ENCODE measurements around the gene IER2. TPM values are rescaled to one million over a fixed set of nuclear protein-coding genes. Genes with fewer than 3 reads are reported as not detected.

The IER2 gene
- polyA plus RNA-seq, 1 donor: 57.4 TPM

DNA sequence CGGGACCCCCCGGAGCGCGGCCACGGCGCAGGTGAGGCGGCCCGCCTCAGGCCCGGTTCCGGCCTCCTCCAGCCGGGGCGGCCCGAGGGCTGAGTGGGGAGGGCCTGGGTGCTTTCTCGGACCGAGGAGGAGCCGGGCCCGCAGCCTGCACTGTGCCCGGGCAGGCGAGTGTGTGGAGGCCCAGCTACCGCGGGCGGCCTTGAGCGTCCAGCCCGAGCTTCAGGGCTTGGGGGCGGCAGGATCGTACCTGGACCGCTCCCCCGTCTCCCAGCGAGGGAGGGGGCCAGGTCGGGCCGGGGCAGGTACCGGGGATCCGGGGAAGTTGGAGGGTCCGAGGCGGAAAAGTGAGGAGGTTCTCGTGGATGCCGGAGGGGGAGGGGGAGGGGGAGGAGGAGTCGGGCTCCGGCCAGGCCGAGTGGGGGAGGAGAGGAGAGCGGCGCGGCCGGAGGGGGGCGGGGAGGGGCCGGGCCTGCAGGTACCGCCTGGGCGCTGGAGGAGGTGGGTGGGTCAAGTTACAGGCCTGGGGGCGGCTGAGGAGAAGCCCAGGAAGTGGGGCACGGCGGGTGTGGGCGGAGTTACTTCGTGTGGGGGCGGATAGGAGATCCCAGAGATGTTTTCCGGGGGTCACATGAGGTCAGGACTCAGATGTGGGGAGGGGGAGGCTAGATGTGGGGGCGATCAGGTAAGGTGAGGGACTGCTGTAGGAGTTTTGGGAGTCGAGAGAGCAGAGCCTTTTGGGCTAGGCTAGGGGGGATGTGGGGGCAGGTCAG, 31.6 kb upstream of the IER2 start:
- no peak for DNase-seq (ENCODE audit: low read depth)

DNA sequence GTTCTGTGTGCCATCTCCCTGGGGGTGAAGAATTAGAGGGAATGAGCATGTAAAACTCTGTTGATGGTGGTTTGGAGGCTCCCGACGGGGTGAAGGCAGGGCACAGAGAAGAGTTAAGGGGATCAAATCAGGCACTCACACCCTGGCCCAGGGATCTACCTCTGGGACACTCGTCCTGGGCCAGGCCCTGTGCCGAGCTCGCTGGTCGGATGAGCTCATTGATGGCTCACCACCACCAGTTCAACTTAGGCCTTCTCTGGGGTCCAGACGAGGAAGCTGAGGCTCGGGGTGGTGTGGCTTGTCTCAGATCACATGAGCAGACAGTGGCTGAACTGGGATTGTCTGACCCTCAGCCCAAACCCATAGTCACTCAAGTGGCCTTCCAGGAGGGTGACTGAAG, 30.6 kb upstream of the IER2 start:
- no peak for DNase-seq (ENCODE audit: low read depth)

DNA sequence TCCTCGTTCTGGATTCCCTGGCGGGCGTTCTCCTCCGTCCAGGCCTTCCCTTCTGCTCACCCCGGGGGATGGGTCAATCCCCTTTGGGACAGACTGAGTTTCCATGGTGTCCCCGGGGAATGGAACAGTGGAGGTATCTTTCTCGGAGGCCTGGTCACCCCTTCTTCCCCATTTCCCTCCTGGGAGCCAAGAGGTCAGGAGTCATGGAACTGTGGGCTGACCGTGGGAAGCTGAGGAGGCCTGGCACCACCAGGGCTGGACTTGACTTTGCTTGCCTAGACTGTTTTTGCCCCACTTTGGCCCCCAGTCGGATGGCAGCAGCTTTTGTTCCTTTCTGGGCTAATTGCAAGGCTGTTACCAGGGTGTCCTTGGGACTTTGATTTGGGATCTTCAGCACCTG, 30.2 kb upstream of the IER2 start:
- DNase-seq (ENCODE audit: low read depth): no peak

DNA sequence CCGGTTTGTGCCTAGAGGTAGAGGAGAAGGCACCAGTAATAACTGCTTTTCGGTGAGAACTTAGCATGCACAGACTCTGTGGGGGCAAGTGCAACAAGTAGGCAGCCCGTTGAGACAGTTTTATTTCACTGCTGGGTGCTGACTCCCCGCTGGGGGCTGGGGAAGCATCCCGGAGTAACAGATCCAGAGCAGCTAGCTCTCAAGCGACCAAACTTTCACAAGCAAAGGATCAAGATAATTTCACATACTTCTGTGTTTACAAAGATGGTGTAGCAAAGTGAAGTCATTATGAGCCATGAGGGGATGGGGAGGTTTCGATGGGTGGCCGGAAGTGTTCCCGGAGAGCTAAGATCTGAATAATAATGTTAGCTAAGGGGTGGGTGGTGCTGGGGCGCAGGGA, 29.4 kb upstream of the IER2 start:
- DNase-seq (ENCODE audit: low read depth): no peak

DNA sequence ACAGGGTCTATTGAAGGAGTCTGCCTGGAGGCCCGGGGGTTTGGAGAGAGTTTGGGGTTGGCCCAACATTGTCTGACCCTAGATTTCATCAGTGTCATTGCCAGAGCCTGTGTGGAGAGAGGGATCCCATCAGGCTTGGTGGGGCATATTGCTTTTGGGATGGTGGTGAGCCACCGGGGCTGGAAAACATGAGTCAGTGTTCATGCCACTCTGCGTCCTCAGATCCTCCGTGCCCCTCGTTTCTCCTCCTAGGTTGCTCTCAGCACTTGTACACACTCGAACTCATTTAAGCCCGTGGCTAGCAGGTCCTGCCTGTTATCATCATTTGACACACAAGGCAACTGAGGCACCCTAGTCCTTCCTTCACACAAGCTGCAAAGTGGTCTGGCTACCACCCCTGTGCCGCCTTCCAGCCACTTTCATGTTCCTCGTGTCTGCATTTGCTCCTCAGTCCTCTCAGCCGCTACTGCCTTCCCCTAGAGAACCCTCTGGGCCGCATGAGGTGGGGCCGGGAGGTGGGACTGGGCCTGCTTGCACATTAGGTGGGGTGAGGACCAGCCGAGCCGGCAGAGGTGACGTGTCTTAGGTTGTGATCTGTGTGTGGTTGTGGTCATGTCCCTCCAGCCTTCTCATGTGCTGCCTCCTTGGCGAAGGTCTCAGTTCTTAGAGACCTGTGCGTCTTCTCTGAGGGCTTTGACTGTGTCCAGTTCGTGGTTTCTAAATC, 28.5 kb upstream of the IER2 start:
- DNase-seq (ENCODE audit: low read depth): no peak

DNA sequence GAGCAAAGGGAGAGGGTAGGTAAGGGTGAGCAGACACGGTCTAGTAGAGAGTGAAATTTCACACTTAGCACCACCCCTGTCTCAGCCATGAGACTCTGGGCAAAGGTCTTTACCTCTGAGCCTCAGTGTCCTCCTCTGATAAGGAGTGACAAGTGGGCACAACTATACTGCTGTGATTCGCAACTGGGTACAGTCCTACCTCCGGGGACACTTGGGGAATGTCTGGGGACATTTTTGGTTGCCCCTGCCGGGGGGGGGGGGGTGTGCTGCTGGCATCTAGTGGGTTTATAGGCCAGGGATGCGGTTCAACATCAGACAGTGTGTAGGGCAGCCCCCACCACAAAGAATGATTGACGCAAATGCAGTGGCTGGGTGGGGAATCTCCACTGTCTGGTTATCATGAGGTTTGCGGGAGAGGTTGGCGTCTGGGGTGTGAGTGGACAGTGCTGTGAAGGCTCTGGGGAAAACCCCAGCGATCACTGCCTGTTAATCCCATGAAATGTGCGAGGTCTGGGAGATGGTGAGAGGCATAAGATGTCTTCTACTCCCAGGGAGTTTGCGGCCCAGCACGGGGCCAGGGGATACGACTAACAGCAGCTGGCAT, 27.8 kb upstream of the IER2 start:
- no peak for DNase-seq (ENCODE audit: low read depth)

DNA sequence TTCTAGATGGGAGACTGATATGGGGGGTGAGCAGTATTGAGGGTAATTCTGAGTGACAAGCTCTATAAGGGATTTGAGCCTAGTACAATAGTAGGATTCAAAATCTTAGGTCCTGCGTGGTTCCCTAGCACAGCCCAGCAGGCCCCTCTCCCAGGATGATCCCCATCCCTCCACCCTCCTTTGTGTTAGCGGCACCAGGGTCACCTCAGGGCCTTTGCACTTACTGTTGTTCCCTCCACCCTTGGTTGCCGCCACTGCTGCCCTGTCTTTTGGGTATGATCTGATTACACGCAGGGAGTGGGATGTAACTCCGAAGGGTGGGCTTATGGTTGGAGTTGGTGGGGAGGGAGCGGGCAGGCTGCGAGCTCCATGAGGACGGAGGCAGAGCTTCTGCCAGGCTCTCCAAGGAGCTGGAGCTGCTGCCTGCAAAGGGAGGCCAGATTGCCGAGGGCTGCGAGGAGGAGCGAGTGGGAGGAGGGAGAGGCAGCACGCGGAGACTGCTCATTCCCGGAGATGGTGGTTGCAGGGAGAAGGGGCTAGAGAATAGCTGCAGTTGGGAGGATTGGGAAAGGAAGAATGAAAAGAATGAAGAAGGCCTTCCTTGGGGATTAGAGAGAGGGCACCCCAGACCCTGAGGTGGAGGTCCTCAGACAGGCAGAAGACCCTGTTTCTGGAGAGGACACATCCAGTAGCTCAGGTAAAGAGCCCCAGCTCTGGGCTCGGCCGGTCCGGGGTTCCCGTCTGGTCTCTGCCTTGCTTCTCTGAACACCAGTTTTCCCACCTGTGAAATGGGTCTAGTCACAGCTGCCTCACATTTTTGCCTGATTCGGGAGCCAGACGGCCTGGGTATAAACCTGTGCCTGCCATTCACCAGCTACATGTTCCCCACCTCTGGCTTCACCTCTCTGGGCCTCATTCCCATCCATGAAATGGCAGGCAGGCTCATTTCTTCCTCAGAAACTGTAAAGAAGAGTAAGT, 26.9 kb upstream of the IER2 start:
- DNase-seq (ENCODE audit: low read depth): no peak

DNA sequence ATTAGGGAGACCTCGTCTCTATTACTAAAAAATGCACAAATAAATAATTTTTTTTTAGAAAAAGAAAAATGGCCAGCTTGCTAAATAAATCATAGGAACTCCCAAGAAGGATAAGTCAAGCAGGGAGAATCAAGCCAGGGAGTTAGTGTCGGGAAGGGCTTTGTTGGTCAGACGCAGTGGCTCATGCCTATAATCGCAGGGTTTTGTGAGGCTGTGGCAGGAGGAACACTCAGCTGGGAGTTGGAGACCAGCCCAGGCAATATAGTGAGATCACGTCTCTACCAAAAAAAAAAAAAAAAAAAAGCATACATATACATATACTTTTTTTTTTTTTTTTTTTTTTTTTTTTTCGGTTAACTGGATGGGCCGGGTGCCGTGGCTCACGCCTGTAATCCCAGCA, 23.2 kb upstream of the IER2 start:
- DNase-seq (ENCODE audit: low read depth): no peak

DNA sequence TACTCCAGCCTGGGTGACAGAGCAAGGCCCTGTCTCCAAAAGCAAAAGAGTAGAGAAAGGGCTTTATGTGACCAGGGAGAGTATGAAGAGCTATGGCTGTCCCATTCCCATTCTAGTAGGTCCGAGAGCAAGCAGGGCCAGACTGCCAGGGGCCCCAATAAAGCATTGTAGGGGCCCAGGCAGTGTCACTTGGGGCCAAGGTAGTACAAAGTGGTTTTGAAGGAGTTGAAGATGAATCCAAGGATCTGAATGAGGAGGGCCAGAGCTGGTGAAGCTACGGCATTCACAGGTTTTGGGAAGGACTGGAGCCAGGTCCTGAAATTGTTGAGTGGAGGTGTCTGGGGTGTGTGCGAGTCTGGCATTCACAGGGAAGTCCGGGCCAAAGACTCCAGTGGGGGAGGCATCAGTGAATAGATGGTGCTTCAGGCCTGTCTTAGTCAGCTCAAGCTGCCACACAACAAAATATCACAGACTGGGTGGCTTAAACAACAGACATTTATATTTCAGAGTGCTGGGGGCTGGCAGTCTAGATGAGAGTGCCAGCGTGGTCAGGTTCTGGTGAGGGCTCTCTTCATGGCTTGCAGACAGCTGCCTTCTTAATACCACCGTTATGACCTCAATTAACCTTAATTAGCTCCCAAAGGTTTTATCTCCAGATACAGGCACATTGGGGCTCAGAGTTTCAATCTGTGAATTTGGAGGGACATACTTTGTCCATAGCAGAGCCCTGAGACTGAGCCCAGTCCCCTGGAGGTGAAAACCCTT, 22.2 kb upstream of the IER2 start:
- no peak for DNase-seq (ENCODE audit: low read depth)

DNA sequence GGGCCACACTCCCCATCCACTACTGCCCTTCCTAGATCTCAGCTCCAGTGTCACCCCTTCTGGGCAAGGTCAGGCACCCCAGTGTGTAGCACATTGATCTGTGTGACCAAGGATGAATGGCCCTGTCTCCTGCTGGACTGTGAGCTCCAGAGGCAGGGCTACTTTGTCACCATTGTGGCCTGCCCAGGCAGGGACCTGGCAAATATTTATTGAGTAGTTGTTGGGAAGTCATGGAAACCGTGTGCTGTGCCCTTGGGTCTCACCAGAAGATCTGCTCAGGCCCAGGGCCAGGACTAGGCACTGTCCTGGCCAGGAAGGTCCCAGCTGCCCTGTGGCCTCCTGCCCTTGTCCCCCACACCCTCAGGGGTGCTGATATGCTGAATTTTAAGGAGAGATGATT, 21.6 kb upstream of the IER2 start:
- no peak for DNase-seq (ENCODE audit: low read depth)

DNA sequence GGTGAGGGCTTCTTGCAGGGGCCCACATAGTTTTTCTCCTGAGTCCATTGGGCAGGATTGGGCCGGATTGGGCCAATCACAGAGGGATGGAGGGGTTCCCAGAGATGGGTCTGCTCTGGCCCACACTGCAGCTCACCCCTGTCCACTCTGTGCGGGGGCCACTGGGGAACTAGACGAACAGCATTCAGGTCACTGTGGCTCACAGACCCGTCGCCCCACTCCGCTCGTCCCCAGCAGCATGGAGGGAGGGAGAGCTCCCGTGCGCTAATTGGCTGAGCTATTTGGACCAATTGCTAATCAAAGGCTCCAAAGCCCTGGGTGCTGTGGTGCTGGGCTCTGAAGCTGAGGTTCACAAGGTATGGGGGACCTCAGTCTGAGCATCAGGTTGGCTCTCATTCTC, 20.8 kb upstream of the IER2 start:
- no peak for DNase-seq (ENCODE audit: low read depth)

DNA sequence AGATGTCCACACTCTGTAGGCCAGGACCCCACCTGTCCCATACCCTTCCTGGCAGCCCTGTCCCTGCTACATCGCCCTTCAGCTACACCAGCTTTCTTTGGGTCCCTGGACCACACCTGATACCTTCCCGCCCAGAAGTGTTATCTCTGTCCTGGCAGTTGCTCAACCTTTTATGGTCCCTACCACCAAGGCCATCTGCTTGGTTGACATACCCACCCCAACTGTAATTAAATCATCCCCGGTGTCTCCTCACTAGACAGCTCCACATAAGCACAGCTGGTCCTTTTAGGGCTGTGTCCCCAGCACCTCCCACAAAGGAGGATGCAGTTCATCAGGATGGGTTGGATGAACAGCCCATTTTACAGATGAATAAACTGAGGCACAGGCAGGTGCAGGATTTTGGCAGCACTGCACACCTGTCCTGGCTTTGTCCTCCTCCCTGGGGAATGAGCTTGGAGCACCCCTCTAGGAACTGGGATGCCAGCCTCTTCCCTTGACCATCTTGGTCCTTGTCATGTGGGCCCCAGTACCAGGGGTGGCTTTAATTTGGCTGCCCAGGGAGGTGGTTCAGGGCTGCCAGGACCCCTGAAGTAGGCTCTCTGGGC, 19.2 kb upstream of the IER2 start:
- DNase-seq (ENCODE audit: low read depth): no peak

DNA sequence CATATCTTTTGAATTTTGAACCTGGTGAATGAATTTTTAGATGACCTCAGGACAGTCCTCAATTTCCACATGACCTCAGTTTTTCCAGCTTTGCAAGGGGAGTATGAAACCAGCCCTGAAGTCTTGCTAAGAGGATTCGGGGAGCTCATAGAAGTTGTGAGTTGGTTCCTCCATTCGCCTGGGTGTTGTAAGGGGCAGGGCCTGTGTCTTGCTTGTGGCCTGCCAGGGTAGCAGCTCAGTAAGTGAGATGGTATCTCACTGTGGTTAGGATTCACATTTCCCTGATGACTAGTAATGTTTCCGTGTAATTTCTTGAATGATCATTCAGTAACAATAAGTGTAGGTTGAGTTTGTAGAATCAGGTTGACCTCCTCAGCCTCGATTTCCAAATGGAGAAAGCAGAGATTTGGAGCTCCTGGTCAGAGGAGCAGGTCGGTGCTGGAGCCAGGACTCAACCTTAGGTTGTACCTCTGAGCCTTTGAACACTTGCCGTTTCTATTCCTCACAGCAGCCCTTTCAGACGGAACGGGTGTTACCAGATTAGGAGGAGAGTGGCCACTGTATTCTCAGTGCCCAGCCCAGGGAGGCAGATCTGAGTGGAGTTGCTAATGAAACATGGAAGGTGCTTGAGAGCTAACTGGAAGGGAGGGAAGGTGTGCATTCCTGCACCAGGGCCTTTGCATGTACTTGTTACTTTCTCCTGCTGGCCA, 17.6 kb upstream of the IER2 start:
- DNase-seq (ENCODE audit: low read depth): no peak

DNA sequence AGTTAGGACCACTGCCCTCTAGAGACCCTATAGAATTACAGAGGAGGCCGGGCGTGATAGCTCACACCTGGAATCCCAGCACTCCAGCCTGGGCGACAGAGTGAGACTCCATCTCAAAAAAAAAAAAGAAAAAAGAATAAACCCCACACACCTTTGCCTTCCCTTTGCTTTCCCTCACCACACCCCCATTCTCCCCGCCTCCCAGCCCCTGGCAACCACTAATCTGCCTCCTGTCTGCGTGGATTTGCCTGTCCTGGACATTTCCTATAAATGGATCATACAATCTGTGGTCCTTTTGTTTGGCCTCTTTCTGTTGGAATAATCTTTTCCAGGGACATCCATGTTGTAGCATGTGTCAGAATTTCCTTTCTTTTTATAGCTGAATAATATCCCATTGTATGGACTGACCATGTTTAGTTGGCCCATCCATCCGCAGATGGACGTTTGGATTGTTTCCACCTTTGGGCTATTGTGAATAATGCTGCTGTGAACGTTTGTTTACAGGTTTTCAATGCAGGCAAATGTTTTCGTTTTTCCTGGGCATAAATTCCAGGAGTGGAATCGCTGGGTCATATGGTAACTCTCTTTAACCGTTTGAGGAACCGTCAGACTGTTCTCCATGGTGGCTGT, 16.9 kb upstream of the IER2 start:
- DNase-seq (ENCODE audit: low read depth): no peak

DNA sequence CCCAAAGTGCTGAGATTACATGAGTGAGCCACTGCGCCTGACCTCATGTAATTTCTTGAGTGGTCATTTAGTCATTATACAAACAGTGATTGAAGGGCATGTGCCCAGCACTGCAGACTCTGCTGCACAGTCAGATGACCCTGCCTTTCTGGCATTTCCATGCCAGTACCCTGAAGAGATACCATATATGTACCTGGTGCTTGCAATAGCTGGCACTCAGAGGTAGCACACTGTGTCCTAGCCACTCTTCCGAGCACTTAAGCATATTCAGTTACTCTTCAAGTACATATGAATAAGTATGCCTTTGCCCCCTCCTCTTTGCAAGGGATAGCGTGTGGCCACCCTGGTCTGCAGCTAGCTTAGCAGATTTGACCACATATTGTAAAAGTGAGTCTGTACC, 15.6 kb upstream of the IER2 start:
- DNase-seq (ENCODE audit: low read depth): no peak

DNA sequence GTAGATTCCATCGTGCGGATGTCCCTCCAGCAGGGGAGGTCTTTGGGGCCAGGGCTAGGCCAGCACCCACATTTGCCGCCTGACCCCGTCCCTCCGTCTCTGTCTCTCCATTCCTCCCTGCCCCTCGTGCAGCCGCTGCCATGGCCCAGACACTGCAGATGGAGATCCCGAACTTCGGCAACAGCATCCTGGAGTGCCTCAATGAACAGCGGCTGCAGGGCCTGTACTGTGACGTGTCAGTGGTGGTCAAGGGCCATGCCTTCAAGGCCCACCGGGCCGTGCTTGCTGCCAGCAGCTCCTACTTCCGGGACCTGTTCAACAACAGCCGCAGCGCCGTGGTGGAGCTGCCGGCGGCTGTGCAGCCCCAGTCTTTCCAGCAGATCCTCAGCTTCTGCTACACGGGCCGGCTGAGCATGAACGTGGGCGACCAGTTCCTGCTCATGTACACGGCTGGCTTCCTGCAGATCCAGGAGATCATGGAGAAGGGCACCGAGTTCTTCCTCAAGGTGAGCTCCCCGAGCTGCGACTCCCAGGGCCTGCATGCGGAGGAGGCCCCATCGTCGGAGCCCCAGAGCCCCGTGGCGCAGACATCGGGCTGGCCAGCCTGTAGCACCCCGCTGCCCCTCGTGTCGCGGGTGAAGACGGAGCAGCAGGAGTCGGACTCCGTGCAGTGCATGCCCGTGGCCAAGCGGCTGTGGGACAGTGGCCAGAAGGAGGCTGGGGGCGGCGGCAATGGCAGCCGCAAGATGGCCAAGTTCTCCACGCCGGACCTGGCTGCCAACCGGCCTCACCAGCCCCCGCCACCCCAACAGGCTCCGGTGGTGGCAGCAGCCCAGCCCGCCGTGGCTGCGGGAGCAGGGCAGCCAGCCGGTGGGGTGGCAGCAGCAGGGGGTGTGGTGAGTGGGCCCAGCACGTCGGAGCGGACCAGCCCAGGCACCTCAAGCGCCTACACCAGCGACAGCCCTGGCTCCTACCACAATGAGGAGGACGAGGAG, 14.8 kb upstream of the IER2 start:
- DNase-seq (ENCODE audit: low read depth): no peak

DNA sequence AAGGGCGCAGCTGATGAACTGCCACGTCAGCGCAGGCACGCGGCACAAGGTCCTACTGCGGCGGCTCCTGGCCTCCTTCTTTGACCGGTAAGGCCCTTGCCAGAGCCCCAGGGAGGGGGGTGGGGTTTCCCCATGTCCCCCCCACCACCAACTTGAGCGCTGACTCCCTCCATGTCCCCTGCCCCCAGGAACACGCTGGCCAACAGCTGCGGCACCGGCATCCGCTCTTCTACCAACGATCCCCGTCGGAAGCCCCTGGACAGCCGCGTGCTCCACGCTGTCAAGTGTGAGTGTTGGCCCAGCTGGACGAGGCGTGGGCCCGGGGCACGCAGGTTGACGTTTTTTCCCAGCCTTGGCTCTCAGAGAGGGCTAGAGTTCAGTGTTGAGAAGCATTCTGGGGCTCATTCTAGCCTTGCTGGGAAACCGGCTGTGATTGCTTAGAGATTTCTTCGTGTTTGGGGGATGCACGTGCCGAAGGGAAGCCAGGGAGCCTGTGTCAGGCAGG, 12.9 kb upstream of the IER2 start:
- no peak for DNase-seq (ENCODE audit: low read depth)
